HG03039 (cell line): ENCODE measurements around the gene REV1.
"Not testable (repeated sequence)": the region's sequence is repeated elsewhere in the genome, so short reads cannot be mapped to it uniquely, and the experiment has no call there.

ENCODE experiments used
- ATAC-seq: cut with Tn5 transposase; IDR thresholded peaks from one replicate; pipeline ENCODE4 v1.9.1; 2021; ENCODE audit warnings: mild to moderate bottlenecking, moderate library complexity; ENCODE audit not compliant: unreplicated experiment

The REV1 gene

DNA sequence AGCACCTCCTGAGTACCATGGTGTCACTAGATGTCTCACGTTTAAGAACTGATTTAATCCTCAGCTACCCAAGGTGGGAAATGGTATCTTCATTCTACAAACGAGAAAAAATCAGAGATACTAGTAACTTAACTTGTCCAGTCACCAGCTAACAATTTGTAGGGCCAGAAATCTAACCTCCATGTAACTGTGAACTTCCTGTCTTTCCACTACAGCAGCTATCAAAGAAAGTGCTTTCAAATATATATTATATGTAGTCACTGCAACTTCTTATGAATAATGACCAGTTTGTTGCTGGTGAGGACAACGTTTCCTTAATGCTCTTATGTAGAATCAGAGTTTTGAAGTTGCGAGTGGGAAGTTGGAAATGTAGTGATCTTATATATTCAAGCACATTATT, 1.9 kb downstream of the REV1 start:
- no peak for ATAC-seq

- no peak for ATAC-seq
These were observed 4.0 kb downstream of the REV1 start for GRCh38 chr2:99485824-99486223.

DNA sequence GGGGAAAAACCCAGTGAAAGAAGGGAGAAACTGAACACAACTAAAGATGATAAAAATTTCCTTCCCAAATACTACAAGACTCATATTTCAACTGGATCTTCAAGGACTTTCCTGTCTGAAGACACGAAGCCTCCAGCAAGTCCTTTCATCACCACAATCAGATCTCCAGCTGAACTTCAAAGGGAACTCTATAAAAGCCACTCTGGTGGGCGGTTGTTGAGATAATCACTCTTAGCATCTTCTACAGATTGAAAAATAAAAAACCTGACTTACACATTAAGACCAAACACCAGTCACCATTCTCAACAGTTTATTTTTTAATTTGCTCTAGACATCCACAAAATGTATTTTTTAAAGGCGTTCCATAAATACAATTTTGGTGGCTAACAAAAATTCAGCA, 4.4 kb downstream of the REV1 start:
- no peak for ATAC-seq

DNA sequence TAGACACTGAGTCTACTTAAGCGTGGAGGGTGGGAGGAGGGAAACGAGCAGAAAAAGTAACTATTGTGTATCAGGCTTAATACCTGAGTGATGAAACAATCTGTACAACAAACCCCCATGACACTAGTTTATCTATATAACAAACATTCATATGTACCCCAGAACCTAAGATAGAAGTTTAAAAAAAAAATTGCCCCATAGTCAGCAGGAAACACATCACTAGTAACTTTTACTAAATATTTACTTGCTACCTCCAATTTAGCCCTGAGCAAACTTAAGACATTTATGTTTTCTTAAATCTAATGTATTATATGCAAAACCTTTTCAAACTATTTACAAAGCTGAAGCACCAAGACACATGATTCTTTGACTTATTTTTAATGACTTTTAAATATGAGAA, 5.6 kb downstream of the REV1 start:
- no peak for ATAC-seq

- ATAC-seq, result no peak
These were observed 7.9 kb downstream of the REV1 start for GRCh38 chr2:99481941-99482340.

DNA sequence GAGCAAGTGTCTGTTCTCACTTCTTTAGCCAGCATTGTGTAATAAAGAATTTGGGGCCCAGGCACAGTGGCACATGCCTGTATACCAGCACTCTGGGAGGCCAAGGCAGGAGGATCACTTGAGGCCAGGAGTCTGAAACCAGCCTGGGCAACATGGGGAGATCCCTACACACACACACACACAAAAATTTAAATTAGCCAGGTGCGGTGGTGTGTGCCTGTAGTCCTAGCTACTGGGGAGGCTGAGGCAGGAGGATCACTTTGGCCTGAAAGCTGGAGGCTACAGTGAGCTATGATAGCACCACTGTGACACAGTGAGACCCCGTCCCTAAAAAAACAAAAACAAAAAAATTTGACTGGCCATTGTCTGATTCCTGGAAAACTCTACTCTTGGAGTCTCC, 8.3 kb downstream of the REV1 start:
- ATAC-seq, result no peak

- no peak for ATAC-seq
These were observed 9.4 kb downstream of the REV1 start for GRCh38 chr2:99480390-99480789.

- no peak for ATAC-seq
These were observed 11.2 kb downstream of the REV1 start for GRCh38 chr2:99478632-99479031.

DNA sequence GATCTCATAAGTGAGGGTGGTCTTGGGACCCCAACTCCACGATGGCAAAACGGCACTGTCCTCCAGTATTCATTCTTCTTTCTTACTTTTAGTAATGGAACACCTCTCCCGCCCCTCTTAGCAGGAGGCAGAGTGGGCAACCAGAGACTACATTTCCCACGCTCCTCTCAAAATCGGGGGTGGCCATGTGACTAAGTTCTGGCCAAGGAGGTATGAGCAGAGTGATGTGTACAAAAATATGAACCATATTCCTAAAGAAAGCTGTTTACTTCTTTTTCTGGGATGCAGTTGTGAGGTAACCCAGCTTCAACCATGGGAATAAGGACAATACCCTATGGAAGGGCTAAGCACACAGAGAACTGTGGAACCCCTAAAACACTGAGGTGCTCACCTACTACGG, 12.8 kb downstream of the REV1 start:
- no peak for ATAC-seq

DNA sequence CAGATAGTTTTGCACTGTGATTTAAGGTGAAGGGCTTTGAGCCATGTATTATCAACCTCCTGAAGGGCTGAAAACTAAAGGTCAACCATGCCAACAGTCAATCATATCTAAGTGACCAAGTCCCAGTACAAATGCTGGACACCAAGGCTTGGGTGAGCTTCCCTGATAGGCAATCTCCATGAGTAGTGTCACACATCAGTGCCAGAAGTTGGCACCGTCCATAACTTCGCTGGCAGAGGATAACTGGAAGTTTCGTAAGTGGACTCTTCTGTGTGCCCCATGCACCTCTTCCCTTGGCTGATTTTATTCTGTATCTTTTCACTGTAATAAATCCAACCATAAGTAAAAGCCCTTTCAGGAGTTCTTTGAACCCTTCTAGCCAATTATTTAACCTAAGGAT, 13.2 kb downstream of the REV1 start:
- no peak for ATAC-seq

GRCh38 chr2:99475095-99475494, 14.7 kb downstream of the REV1 start:
- not testable (repeated sequence) for ATAC-seq

GRCh38 chr2:99473518-99474083, 16.2 kb downstream of the REV1 start:
- ATAC-seq, result no peak

- no peak for ATAC-seq
These were observed 17.2 kb downstream of the REV1 start for GRCh38 chr2:99472600-99472960.

GRCh38 chr2:99471654-99472599, 17.9 kb downstream of the REV1 start:
- no peak for ATAC-seq

DNA sequence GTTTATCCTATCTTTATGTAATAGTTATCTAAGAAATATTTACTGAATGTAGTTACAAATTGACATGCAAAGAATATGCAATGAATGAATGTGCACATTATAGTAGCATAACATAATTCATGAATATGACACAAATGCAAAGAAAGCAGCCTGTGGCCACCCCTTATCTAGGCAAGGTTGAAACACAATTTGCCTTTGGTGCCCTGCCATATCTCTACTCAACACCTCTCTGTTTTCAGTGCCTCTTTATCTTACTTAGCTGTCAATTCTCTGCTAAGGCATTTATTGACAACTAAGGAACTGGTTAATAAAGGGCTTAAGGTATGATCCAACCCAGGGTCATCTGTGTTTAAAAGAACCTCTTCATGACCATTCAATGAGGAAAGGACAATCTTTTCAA, 18.9 kb downstream of the REV1 start:
- no peak for ATAC-seq

GRCh38 chr2:99470459-99470858, 19.4 kb downstream of the REV1 start:
- not testable (repeated sequence) for ATAC-seq

GRCh38 chr2:99469394-99469793, 20.4 kb downstream of the REV1 start:
- ATAC-seq, result no peak

DNA sequence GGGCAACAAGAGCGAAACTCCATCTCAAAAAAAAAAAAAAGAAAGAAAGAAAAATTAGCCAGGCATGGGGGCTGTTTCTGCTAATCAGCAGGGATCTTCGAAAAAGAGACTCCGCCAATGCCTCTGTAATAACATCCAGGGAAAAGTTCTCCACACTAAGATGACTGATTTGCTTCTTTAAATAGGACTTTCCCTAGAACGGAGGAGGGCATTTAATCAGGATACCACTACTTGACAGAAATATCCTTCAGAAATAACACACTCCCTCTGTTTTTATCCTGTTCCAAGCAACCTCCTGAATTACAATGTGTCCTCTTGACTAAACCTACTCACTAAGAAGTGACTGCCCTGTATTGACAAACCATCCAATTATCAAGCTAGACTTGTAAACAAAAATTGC, 21.7 kb downstream of the REV1 start:
- no peak for ATAC-seq

DNA sequence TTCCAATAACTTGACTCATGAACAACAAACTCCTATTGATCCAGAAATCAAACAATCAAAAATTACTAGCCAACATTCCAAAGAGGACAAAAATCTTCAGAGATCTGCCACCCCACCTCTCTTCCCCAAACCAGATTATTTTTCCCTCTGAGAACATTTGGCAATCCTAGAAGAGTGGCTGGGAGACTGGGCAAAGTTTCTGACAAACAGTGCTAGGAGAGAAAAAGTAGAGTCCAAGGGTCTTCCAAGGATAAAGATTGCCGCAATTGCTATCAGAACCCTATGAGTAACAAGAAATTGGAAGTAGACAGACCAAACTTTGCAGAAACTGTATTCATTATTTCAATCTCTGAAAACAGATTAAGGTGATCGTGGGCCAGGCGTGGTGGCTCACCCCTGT, 22.4 kb downstream of the REV1 start:
- ATAC-seq, result no peak

- no peak for ATAC-seq
These were observed 27.9 kb downstream of the REV1 start for GRCh38 chr2:99461828-99462483.

DNA sequence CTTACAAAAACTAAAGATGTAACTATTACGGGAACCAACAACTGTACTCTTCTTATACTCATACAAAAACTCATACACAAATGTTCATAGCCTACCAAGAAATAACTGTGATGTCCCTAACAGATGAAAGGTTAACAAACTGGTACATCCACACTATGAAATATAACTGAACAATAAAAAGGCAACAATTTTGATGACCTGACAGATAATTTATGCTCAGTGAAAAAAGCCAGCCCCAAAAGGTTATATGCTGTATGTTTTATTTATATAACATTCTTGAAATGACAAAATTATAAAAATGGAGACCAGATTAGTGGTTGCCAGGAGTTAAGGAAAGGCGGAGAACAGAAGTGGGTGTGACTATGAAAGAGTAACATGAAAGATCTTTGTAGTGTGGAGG, 31.3 kb downstream of the REV1 start:
- ATAC-seq, result no peak

DNA sequence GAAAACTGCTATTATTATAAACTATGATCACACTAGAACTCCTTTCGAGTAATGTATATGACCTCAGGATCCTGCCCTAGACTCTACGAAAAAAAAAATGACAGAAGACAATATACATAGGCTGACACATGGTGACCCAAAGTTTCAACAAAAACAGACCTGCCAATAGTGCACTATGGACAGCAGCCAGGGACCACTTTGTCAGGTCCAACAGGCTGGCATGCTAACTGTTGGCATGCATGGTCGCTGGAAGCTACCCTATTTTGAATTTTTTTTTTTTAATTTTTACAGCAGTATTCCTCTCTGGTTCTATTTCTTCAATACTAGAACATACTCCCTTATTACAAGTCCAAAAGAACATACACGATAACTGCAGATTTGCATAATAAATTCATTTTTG, 38.1 kb downstream of the REV1 start:
- no peak for ATAC-seq
